CD4-positive, alpha-beta T cell treated with Interleukin-15 for 4 hours (primary cell): ENCODE measurements around the gene SMC1B.
"Not testable (repeated sequence)": the region's sequence is repeated elsewhere in the genome, so short reads cannot be mapped to it uniquely, and the experiment has no call there.

Experiments
- DNase-seq: peaks from one replicate; pipeline ENCODE4 v3.0.0-alpha.2; 2020; ENCODE audit warnings: low spot score

The SMC1B gene

GRCh38 chr22:45445031-45445710 lies 31.8 kb upstream of the SMC1B start:
- no peak for DNase-seq

- DNase-seq = no peak
These were observed 30.8 kb upstream of the SMC1B start for GRCh38 chr22:45444168-45444567.

DNA sequence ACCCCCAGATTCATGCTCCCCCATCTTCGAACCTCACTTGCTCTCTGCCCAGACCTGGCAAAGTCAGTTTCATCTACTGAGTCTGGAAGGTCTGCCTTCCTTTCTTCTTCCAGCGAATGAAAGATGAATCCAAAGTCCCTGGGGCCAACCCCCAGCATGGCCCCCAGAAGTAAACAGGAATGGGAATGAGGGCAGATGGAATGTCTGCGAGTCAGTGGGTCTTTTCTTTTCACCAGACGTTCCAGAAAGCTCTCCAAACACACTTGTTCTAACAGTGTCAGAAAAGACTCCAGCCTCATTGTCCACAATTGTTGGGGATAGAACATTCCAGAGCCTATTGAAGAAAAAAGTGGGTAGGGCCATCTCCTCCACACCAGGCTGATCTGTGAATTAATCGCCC lies 28.7 kb upstream of the SMC1B start:
- DNase-seq = no peak

- DNase-seq = peak; percentile 10
These were observed 27.7 kb upstream of the SMC1B start for GRCh38 chr22:45441138-45441537.

DNA sequence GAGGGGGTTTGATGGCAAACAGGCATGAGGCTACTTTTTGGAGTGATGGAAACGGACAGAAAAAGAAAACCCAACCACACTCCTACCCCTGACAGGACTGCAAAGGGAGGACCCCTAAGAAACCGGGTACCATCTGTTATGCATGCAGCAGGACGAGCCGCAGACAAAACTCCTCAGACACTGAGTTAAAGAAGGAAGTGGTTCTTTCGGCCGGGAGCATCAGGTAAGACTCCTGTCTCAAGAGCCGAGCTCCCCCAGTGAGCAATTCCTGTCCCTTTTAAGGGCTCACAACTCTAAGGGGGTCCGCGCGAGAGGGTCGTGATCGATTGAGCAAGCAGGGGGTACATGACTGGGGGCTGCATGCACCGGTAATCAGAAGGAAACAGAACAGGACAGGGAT lies 27.3 kb upstream of the SMC1B start:
- DNase-seq = not testable (repeated sequence)

- DNase-seq = no peak
These were observed 24.9 kb upstream of the SMC1B start for GRCh38 chr22:45438336-45438735.

DNA sequence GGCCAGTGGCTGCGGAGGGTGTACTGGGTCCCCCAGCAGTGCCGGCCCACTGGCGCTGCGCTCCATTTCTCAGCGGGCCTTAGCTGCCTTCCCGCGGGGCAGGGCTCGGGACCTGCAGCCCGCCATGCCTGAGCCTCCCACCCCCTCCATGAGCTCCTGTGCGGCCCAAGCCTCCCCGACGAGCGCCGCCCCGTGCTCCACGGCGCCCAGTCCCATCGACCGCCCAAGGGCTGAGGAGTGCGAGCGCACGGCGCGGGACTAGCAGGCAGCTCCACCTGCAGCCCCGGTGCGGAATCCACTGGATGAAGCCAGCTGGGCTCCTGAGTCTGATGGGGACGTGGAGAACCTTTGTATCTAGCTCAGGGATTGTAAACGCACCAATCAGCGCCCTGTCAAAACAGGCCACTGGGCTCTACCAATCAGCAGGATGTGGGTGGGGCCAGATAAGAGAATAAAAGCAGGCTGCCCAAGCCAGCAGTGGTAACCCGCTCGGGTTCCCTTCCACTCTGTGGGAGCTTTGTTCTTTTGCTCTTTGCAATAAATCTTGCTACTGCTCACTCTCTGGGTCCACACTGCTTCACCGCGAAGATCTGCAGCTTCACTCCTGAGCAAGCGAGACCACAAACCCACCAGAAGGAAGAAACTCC lies 23.6 kb upstream of the SMC1B start:
- DNase-seq = not testable (repeated sequence)

DNA sequence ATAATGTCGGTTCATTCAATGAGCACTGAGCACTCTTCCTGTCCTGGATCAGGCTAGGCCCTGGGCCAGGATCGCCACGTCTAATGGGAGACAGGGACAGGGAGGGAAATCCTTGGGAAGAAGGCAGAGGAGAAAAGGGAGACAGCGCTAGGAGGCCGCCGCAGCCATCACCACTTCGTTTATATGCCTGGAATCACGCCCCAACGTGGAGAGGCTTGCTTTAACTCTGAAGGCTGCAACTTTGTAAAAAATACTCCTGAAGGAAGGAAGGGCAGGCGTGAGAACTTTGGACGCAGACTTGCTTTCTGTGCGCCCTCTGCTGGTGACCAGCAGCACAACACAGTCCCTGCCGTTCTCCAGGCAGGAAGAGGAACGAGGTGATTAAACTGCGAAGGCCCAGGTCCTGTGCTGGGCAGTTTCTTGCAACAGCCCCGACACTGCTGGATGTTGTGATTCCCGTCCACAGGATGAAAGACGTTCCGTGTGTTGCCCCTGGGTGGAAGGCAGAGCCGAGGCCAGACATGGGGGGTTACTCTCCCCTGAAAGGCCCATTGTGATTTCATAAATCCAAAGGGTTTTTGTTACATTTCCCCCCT lies 22.2 kb upstream of the SMC1B start:
- peak; percentile 84 for DNase-seq

DNA sequence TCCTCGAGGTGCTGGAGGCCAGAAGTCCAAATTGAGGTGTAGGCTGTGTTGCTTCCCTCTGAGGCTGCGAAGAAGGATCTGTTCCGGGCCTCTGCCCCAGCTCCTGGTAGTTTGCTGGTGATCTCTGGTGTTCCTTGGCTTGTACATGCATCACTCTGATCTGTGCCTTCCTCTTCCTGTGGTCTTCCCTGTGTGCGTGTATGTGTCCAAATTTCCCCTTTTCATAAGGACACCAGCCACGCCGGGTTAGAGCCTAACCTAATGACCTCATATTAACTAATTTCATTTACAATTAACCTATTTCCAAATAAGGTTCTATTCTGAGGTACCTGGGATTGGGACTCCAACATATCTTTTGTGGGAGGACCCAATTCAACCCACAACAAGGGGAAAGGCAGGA lies 21.6 kb upstream of the SMC1B start:
- no peak for DNase-seq

- DNase-seq = no peak
These were observed 17.5 kb upstream of the SMC1B start for GRCh38 chr22:45430871-45431270.

GRCh38 chr22:45429981-45430775 lies 16.8 kb upstream of the SMC1B start:
- DNase-seq = no peak

GRCh38 chr22:45429424-45429823 lies 16.0 kb upstream of the SMC1B start:
- no peak for DNase-seq

- DNase-seq = no peak
These were observed 15.3 kb upstream of the SMC1B start for GRCh38 chr22:45428391-45429385.

- DNase-seq = no peak
These were observed 13.7 kb upstream of the SMC1B start for GRCh38 chr22:45427114-45427513.

DNA sequence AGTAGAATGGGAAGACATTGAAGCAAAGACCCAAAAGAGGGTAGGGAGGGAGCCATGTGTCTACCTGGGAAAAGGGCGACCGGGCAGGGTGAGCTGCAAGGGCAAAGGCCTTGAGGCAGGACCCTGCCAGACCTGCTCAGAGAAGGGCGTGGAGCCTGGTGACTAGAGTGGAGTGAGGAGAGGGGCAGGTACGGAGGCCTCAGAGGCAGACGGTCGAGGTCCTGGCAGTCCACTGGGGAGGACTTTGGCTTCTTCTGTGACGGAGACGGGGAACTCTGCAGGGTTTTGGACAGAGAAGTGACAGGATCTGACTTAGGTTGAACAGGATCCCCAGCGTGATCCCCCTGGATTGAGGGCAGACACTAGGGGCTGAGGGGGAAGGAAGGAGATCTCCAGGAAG lies 13.0 kb upstream of the SMC1B start:
- DNase-seq = no peak

DNA sequence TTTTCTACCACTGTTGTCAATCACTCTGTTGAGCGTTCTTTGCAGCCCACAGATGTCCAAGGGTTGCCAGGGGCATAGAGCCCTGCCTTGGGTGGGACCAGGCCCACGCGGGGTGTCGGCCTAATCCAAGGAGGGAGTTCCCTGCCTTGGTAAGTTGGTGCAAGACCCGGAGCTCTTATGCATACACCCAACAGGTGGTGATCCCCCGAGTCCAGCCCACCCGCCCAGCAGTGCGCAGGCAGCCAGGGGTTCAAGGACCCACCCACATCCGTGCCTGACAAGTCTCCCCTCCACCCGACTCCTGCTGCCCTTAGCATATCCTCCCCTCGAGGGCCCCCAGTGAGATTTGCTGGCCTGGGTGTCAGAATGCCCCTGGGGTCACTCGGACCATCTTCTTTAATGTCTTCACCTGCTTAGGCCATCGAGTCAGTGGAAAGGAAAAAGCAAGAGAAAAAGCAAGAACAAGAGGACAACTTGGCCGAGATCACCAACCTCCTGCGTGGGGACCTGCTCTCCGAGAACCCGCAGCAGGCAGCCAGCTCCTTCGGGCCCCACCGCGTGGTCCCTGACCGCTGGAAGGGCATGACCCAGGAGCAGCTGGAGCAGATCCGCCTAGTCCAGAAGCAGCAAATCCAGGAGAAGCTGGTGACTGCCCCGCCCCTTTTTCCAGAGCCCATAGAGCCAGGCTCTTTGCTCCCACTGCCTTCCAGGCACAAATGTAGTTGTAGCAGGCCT lies 12.3 kb upstream of the SMC1B start:
- no peak for DNase-seq

- no peak for DNase-seq
These were observed 11.7 kb upstream of the SMC1B start for GRCh38 chr22:45425101-45425500.

DNA sequence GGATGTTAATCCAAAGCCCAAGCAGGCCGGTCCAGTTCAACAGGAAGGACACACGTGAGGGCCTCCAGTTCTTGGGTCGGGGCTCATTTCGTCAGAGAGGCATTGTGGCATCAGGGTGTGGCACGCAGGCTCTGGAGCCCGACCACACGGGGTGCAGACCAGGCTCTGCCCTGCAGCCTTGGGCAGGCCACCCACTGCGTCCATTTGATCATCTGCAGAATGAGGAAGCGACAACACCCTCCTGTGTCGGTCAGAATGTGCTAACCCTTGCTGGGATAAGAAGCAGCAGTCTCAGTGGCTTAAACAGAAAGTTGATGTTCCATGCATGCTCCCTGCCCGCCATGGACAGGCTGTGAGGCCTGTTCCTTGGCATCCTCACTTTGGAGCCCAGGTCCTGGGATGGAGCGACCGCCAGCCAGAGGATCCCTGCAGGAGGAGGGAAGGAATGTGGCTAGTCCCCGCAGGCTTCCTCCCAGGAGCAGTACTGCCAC lies 10.9 kb upstream of the SMC1B start:
- no peak for DNase-seq

DNA sequence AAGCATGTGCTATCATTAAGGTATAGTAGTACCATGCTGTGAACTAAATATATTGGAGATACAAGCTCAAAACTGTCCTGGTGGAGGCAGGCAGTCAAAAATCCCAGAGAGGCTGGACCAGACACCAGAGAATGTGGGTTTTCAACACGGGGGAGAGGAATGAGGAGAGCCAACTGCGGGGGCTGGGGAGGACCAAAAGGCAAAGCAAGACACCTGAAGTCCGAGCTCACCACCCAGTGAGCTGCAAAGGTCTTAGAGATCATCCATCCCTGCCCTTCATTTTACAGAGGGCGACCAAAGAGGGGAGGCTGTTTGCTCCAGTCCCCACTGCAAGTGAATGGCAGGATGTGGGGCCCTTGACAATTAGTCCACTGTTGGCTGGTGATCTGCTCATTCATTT lies 10.1 kb upstream of the SMC1B start:
- DNase-seq = no peak

DNA sequence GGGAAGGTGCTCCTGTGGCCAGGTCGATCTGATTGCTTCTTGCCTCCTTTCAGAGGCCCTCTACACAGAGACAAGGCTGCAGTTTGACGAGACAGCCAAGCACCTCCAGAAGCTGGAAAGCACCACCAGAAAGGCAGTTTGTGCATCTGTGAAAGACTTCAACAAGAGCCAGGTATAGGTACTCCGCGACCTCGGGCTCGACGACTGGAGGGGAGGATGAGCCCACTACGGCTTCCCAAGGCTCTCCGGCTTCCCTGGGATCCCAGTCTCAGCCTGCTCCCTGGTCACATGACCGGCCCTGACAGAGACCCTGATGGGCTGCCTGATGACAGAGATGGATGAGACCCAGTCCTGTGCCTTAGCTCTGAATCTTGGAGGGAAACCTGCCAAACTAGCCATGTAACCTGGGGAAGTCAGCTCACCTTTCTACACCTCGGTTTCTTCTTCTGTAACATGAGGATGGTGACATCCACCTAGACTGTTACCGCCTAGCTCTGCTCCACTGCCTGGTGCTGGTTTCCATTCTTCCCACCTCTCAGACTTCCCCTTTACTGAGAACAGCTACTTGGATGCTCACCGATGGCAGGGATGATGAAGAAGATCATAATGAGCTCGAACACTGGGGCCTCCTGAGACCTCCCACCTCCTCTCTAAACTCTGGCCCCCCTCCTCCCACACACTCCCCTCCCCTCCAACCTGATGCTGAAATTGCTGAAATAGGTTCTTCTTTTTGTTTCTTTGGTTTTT lies 9.0 kb upstream of the SMC1B start:
- DNase-seq = no peak
